GM12873 (cell line): ENCODE data around the gene NISCH.

ENCODE experiments used
- CTCF ChIP-seq: IDR thresholded peaks from 2 replicates; pipeline ENCODE4 v1.5.1; 2012; ENCODE audit warnings: low read depth, mild to moderate bottlenecking, moderate library complexity, low read length, control low read depth; ENCODE audit not compliant: insufficient read depth; ENCODE audit errors: missing control alignments

NISCH gene

GRCh38 chr3:52452570-52453221 lies 2.7 kb upstream of the NISCH start:
- no peak for TF ChIP-seq CTCF

- no peak for TF ChIP-seq CTCF
These were observed 1.7 kb upstream of the NISCH start, which contains the start of gene TNNC1 for GRCh38 chr3:52453496-52454249. Gene TNNC1, minus strand, starts transcription at chr3:52454041. Its CDS starts 26 bp downstream, at chr3:52454015.

- no peak for TF ChIP-seq CTCF
These were observed 1.0 kb upstream of the NISCH start for GRCh38 chr3:52454250-52454937.

GRCh38 chr3:52454938-52455282 lies 494 bp upstream of the NISCH start:
- TF ChIP-seq CTCF = no peak

- TF ChIP-seq CTCF = no peak
These were observed 880 bp downstream of the NISCH start for GRCh38 chr3:52456169-52456799.

- no peak for TF ChIP-seq CTCF
These were observed 1.4 kb downstream of the NISCH start for GRCh38 chr3:52456800-52457183.
